ENCODE results near the gene CLSTN1. TPM values are rescaled to one million over a fixed set of nuclear protein-coding genes. Genes with fewer than 3 reads are reported as not detected.

Gene CLSTN1
- total and polyA plus RNA-seq, 10 of the 15 experiments (the other 5 are each of a cell fraction or from before 2014, with no cell fraction given) = 2.7 to 64.4 (median 23.2) TPM

DNA sequence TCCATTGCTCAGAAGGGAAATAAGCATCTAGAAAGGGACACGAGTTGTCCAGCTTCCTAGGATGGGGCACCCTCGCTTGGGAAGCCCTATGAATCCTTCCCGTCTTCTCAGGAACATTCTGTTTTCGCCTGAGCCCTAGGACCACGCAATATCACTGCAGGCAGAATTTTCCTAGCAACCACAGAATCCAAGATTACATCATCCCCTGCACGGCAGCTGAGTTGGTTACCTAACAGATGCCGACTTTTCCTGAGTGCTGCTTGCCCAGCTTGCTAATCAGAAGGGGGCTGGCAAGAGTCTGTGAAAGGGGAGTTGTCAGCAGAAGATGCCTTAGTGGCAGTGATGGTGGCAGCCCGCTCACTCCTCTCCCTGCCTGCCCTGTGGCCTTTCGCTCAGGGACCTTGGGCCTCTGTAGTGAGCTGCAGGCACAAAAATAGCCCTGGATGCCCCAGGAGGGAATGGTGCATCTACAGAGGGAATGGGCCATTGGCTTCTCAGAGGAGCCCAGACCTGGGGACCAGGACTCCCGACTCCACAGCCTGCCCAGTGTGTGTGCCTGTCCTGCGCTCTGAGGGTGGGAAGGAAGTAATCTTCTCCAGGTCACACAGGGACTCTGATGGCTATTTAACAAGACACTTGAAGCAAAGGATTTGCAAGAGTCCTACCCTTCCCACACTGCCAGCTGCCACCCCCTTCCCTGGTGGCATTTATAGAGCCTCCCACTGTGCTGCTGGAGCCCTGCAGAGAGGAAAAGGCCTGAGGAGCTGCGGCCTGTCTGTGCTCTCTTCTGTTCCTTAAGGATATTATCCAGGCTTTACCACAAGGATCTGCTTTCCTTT, 28.9 kb upstream of the CLSTN1 start:
- H3K4me3 ChIP-seq = no peak overlapping the region
- RAD21 ChIA-PET (ENCODE audit: unreplicated experiment) = interaction anchor here (1.0 kb wide), 1 partner anchor 68 kb away, joined by 3 read pairs; no protein-coding TSS in a partner anchor
- 70% methylated on average over 11 of the region's 12 CpGs for WGBS (ENCODE audit: insufficient coverage, insufficient replicate concordance, low lambda C conversion rate, missing lambda C conversion rate)
- no peaks in the 10 kb centered on the region; the same call in 2 of the 3 replicates for H3K9me3 ChIP-seq (replicated peaks; ENCODE audit: control insufficient read depth, insufficient read depth, low read length)
- intact Hi-C loops (cut with micrococcal nuclease; ENCODE audit: unreplicated experiment) (no loop called here), in situ Hi-C loops (cut with MboI) (no loop called here)
- no peak for ATAC-seq
- no TSS peak for BruUV-seq (replicated peaks)
- POLR2A ChIA-PET = interaction anchor here (0.6 to 2.3 kb wide), 2 partner anchors 11 to 64 kb away, joined by 5 to 6 read pairs; no protein-coding TSS in a partner anchor
- peaks cover 8% of the 10 kb centered on the region for H3K4me1 ChIP-seq (ENCODE audit: control insufficient read depth, insufficient read depth, low read length)
- no peak overlapping the region for H3K9ac ChIP-seq (ENCODE audit: control insufficient read depth, insufficient read depth, low read length)
- H3K27ac ChIP-seq (ENCODE audit: control insufficient read depth, insufficient read depth) = no peak overlapping the region
- no peaks in the 10 kb centered on the region for H3K36me3 ChIP-seq (ENCODE audit: control insufficient read depth in 2 of 2, insufficient read depth in 2 of 2, low read length in 1 of 2)
- no peak for FAIRE-seq
- no peak overlapping the region for H3K4me2 ChIP-seq (ENCODE audit: control insufficient read depth, insufficient read depth)
- H4K20me1 ChIP-seq (ENCODE audit: control insufficient read depth, insufficient read depth) = no peaks in the 10 kb centered on the region
- no peaks in the 10 kb centered on the region for H3K27me3 ChIP-seq (replicated peaks in 1 of 2; ENCODE audit: control insufficient read depth in 2 of 2, insufficient read depth in 2 of 2, low read length in 1 of 2)
- no peaks in the 10 kb centered on the region for H3K79me2 ChIP-seq (ENCODE audit: control insufficient read depth, insufficient read depth, low read length)
- no peak for DNase-seq (ENCODE audit: low read depth, low spot score)
- SMC1A ChIA-PET (ENCODE audit: uncharacterized antibody, unreplicated experiment) = interaction anchor here (1.3 to 1.6 kb wide), 3 partner anchors 13 to 68 kb away, joined by 3 to 4 read pairs (median 4); no protein-coding TSS in a partner anchor
- H2AFZ ChIP-seq (ENCODE audit: control insufficient read depth, low read depth, low read length) = no peak overlapping the region
- CTCF ChIA-PET = interaction anchor here (0.6 to 1.5 kb wide), 4 partner anchors 17 to 1534 kb away, joined by 3 read pairs; no protein-coding TSS in a partner anchor
- TF ChIP-seq, protein P1, sequence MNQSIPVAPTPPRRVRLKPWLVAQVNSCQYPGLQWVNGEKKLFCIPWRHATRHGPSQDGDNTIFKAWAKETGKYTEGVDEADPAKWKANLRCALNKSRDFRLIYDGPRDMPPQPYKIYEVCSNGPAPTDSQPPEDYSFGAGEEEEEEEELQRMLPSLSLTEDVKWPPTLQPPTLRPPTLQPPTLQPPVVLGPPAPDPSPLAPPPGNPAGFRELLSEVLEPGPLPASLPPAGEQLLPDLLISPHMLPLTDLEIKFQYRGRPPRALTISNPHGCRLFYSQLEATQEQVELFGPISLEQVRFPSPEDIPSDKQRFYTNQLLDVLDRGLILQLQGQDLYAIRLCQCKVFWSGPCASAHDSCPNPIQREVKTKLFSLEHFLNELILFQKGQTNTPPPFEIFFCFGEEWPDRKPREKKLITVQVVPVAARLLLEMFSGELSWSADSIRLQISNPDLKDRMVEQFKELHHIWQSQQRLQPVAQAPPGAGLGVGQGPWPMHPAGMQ (IDR thresholded peaks at IDR 0.05; ENCODE audit: borderline replicate concordance) = no peak
- TF ChIP-seq, protein P2, sequence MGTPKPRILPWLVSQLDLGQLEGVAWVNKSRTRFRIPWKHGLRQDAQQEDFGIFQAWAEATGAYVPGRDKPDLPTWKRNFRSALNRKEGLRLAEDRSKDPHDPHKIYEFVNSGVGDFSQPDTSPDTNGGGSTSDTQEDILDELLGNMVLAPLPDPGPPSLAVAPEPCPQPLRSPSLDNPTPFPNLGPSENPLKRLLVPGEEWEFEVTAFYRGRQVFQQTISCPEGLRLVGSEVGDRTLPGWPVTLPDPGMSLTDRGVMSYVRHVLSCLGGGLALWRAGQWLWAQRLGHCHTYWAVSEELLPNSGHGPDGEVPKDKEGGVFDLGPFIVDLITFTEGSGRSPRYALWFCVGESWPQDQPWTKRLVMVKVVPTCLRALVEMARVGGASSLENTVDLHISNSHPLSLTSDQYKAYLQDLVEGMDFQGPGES (IDR thresholded peaks at IDR 0.05) = no peak
- no peak for TF ChIP-seq BRCA1 (IDR thresholded peaks at IDR 0.05; ENCODE audit: low read depth, low read length)
- TF ChIP-seq, protein P3, sequence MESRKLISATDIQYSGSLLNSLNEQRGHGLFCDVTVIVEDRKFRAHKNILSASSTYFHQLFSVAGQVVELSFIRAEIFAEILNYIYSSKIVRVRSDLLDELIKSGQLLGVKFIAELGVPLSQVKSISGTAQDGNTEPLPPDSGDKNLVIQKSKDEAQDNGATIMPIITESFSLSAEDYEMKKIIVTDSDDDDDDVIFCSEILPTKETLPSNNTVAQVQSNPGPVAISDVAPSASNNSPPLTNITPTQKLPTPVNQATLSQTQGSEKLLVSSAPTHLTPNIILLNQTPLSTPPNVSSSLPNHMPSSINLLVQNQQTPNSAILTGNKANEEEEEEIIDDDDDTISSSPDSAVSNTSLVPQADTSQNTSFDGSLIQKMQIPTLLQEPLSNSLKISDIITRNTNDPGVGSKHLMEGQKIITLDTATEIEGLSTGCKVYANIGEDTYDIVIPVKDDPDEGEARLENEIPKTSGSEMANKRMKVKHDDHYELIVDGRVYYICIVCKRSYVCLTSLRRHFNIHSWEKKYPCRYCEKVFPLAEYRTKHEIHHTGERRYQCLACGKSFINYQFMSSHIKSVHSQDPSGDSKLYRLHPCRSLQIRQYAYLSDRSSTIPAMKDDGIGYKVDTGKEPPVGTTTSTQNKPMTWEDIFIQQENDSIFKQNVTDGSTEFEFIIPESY (IDR thresholded peaks at IDR 0.05) = no peak
- TF ChIP-seq, protein P4, sequence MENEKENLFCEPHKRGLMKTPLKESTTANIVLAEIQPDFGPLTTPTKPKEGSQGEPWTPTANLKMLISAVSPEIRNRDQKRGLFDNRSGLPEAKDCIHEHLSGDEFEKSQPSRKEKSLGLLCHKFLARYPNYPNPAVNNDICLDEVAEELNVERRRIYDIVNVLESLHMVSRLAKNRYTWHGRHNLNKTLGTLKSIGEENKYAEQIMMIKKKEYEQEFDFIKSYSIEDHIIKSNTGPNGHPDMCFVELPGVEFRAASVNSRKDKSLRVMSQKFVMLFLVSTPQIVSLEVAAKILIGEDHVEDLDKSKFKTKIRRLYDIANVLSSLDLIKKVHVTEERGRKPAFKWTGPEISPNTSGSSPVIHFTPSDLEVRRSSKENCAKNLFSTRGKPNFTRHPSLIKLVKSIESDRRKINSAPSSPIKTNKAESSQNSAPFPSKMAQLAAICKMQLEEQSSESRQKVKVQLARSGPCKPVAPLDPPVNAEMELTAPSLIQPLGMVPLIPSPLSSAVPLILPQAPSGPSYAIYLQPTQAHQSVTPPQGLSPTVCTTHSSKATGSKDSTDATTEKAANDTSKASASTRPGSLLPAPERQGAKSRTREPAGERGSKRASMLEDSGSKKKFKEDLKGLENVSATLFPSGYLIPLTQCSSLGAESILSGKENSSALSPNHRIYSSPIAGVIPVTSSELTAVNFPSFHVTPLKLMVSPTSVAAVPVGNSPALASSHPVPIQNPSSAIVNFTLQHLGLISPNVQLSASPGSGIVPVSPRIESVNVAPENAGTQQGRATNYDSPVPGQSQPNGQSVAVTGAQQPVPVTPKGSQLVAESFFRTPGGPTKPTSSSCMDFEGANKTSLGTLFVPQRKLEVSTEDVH (IDR thresholded peaks at IDR 0.05; ENCODE audit: low read depth, partially characterized antibody) = no peak
- no peak for TF ChIP-seq ZSCAN29 (IDR thresholded peaks at IDR 0.05)
- TF ChIP-seq SRF (IDR thresholded peaks at IDR 0.05; ENCODE audit: low read depth in 2 of 2, low read length in 2 of 2) = no peak
- TF ChIP-seq ASH2L (IDR thresholded peaks at IDR 0.05; ENCODE audit: borderline replicate concordance, low read depth) = no peak
- TF ChIP-seq SREBF1 (IDR thresholded peaks at IDR 0.05; ENCODE audit: low read length) = no peak
- no peak for TF ChIP-seq FOS (IDR thresholded peaks at IDR 0.05; ENCODE audit: borderline replicate concordance, extremely low read depth, insufficient read length)
- TF ChIP-seq, protein P5, sequence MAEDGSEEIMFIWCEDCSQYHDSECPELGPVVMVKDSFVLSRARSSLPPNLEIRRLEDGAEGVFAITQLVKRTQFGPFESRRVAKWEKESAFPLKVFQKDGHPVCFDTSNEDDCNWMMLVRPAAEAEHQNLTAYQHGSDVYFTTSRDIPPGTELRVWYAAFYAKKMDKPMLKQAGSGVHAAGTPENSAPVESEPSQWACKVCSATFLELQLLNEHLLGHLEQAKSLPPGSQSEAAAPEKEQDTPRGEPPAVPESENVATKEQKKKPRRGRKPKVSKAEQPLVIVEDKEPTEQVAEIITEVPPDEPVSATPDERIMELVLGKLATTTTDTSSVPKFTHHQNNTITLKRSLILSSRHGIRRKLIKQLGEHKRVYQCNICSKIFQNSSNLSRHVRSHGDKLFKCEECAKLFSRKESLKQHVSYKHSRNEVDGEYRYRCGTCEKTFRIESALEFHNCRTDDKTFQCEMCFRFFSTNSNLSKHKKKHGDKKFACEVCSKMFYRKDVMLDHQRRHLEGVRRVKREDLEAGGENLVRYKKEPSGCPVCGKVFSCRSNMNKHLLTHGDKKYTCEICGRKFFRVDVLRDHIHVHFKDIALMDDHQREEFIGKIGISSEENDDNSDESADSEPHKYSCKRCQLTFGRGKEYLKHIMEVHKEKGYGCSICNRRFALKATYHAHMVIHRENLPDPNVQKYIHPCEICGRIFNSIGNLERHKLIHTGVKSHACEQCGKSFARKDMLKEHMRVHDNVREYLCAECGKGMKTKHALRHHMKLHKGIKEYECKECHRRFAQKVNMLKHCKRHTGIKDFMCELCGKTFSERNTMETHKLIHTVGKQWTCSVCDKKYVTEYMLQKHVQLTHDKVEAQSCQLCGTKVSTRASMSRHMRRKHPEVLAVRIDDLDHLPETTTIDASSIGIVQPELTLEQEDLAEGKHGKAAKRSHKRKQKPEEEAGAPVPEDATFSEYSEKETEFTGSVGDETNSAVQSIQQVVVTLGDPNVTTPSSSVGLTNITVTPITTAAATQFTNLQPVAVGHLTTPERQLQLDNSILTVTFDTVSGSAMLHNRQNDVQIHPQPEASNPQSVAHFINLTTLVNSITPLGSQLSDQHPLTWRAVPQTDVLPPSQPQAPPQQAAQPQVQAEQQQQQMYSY (CRISPR knock-in tag; IDR thresholded peaks at IDR 0.05) = no peak
